Measurements from ENCODE around the gene LHFPL3. TPM values are rescaled to one million over a fixed set of nuclear protein-coding genes. Genes with fewer than 3 reads are reported as not detected.

LHFPL3 gene
- total RNA-seq, 1 experiment from 2014 or later, result not detected

DNA sequence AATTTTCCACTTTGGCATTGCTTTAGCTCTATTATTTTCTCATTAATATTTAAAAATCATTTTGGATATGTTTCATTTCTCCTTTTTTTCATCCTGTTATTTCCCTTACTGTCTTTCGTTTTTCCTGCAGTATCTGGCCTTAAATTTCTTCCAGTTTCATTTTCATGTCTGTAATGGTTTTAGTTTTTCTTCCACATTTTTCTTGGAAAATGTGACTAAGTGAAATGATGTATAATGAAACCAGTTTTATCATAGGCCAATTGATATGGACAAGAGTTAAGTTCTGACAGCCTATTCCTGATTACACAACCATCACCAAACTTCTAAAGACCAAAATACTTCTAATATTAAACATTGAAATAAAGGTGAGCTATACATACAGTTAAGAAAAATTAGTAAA, 158.5 kb downstream of the LHFPL3 start:
- ChIA-PET CTCF (no interaction called here), POLR2A (ENCODE audit: unreplicated experiment) (no interaction called here)
- no peak for TF ChIP-seq EZH2 (IDR thresholded peaks at IDR 0.05; ENCODE audit: low read depth)
- TF ChIP-seq, protein P1, sequence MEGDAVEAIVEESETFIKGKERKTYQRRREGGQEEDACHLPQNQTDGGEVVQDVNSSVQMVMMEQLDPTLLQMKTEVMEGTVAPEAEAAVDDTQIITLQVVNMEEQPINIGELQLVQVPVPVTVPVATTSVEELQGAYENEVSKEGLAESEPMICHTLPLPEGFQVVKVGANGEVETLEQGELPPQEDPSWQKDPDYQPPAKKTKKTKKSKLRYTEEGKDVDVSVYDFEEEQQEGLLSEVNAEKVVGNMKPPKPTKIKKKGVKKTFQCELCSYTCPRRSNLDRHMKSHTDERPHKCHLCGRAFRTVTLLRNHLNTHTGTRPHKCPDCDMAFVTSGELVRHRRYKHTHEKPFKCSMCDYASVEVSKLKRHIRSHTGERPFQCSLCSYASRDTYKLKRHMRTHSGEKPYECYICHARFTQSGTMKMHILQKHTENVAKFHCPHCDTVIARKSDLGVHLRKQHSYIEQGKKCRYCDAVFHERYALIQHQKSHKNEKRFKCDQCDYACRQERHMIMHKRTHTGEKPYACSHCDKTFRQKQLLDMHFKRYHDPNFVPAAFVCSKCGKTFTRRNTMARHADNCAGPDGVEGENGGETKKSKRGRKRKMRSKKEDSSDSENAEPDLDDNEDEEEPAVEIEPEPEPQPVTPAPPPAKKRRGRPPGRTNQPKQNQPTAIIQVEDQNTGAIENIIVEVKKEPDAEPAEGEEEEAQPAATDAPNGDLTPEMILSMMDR (conservative IDR thresholded peaks at IDR 0.05), result no peak
- H3K27ac ChIP-seq, result no peak overlapping the region
- no peaks in the 10 kb centered on the region for H3K79me2 ChIP-seq (ENCODE audit: low read depth)
- no peak overlapping the region for H2AFZ ChIP-seq
- no peak for DNase-seq
- no peaks in the 10 kb centered on the region for H3K27me3 ChIP-seq (ENCODE audit: insufficient read depth, low read depth)
- H3K4me1 ChIP-seq (replicated peaks; ENCODE audit: insufficient read depth), result no peaks in the 10 kb centered on the region
- H3K9me3 ChIP-seq (ENCODE audit: insufficient read depth, low read depth), result no peaks in the 10 kb centered on the region
- BruUV-seq (replicated peaks), result no TSS peak
- no peaks in the 10 kb centered on the region for H3F3A ChIP-seq (ENCODE audit: insufficient read depth, low read depth)
- H4K20me1 ChIP-seq (ENCODE audit: insufficient read depth), result no peaks in the 10 kb centered on the region
- no peaks in the 10 kb centered on the region for H3K9me2 ChIP-seq (ENCODE audit: insufficient read depth)
- no peak overlapping the region for H3K4me2 ChIP-seq
- H3K36me3 ChIP-seq (ENCODE audit: low read depth), result no peaks in the 10 kb centered on the region
- H3K4me3 ChIP-seq, result no peak overlapping the region
- intact Hi-C loops (cut with micrococcal nuclease; ENCODE audit: unreplicated experiment), result no loop called here

DNA sequence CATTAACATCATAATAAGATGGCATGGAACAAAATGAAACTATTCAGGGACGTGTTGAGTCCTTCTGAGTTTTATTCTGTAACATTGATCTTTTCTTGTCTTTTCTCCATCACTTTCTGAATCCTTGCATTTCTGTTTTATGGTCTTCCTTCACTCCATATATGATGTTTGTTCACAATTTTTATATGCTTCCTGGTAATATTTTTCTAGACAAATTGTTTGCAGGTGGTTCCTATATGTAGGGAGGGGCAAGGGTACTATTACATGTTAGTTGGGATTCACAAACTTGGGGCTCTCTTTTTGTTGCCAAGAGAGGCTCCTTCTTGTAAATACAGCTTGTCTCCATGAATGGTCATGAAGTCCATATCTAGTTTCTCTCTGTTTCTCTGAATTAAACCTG, 159.2 kb downstream of the LHFPL3 start:
- H3K9me3 ChIP-seq (ENCODE audit: insufficient read depth, low read depth), result no peaks in the 10 kb centered on the region
- intact Hi-C loops (cut with micrococcal nuclease; ENCODE audit: unreplicated experiment), result no loop called here
- H3K4me2 ChIP-seq, result no peak overlapping the region
- H3K27me3 ChIP-seq (ENCODE audit: insufficient read depth, low read depth), result no peaks in the 10 kb centered on the region
- no peak overlapping the region for H3K27ac ChIP-seq
- H4K20me1 ChIP-seq (ENCODE audit: insufficient read depth), result no peaks in the 10 kb centered on the region
- H3K4me3 ChIP-seq, result no peak overlapping the region
- H2AFZ ChIP-seq, result no peak overlapping the region
- TF ChIP-seq, protein P1 (conservative IDR thresholded peaks at IDR 0.05), result no peak
- no peak for TF ChIP-seq EZH2 (IDR thresholded peaks at IDR 0.05; ENCODE audit: low read depth)
- DNase-seq, result no peak
- no peaks in the 10 kb centered on the region for H3K4me1 ChIP-seq (replicated peaks; ENCODE audit: insufficient read depth)
- POLR2A ChIA-PET (ENCODE audit: unreplicated experiment), result no interaction called here
- no peaks in the 10 kb centered on the region for H3K36me3 ChIP-seq (ENCODE audit: low read depth)
- no peaks in the 10 kb centered on the region for H3K79me2 ChIP-seq (ENCODE audit: low read depth)
- no peaks in the 10 kb centered on the region for H3K9me2 ChIP-seq (ENCODE audit: insufficient read depth)
- no peaks in the 10 kb centered on the region for H3F3A ChIP-seq (ENCODE audit: insufficient read depth, low read depth)
- CTCF ChIA-PET, result no interaction called here
- no TSS peak for BruUV-seq (replicated peaks)

DNA sequence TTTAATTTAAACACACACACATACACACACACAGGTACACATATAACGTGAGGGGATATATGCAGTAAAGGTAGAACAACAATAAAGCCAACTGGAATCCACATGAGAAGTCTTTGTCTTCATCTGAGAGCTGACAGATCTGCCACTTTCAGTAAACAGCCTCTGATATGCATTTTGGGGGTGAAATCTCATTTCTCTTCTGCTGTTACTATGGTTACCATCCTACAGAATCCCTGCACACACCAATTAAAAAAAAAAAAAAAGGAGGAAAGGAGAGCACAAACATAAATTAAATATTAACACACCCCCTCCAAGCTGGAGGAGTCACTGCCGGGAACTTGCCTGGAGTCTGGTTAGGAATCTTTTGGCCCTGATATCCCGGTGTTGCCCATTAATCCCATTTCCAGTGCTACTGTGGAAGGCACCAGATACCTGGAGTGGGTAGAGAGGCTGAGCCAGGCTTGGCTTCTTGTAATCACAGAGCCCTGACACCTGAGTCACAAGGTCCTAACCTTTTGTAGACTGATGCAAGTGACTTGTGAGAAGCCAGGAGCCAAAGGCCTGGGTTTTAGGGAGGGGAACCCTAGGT, 169.1 kb downstream of the LHFPL3 start:
- Histone ChIP-seq H3K79me2 (ENCODE audit: low read depth) (no peaks in the 10 kb centered on the region), H3K36me3 (ENCODE audit: low read depth) (no peaks in the 10 kb centered on the region), H3K9me3 (ENCODE audit: insufficient read depth, low read depth) (no peaks in the 10 kb centered on the region), H3K27ac (no peak overlapping the region), H3K4me2 (no peak overlapping the region), H3K9me2 (ENCODE audit: insufficient read depth) (no peaks in the 10 kb centered on the region), H2AFZ (no peak overlapping the region), H4K20me1 (ENCODE audit: insufficient read depth) (no peaks in the 10 kb centered on the region), H3K27me3 (ENCODE audit: insufficient read depth, low read depth) (no peaks in the 10 kb centered on the region; the same call in 1 of the 2 replicates), H3K4me3 (no peak overlapping the region), H3K4me1 (replicated peaks; ENCODE audit: insufficient read depth) (no peaks in the 10 kb centered on the region), H3F3A (ENCODE audit: insufficient read depth, low read depth) (no peaks in the 10 kb centered on the region)
- no TSS peak for BruUV-seq (replicated peaks)
- intact Hi-C loops (cut with micrococcal nuclease; ENCODE audit: unreplicated experiment), result no loop called here
- no peak for TF ChIP-seq EZH2 (IDR thresholded peaks at IDR 0.05; ENCODE audit: low read depth)
- TF ChIP-seq, protein P1 (conservative IDR thresholded peaks at IDR 0.05), result no peak
- DNase-seq, result no peak
- POLR2A ChIA-PET (ENCODE audit: unreplicated experiment), result no interaction called here
- CTCF ChIA-PET, result no interaction called here
